Femur (tissue), 1 donor: ENCODE measurements around the gene TNNI2.
"Not testable (repeated sequence)": the region's sequence is repeated elsewhere in the genome, so short reads cannot be mapped to it uniquely, and the experiment has no call there.

Source experiments
- DNase-seq: peaks from one replicate; pipeline ENCODE4 v3.0.0-alpha.2; 2017

Gene TNNI2

GRCh38 chr11:1838426-1839144 lies at the start of gene TNNI2:
Gene TNNI2, plus strand, starts transcription at chr11:1838981. Its CDS starts 716 bp downstream, at chr11:1839697.
- DNase-seq, result peak; percentile 72

- DNase-seq, result no peak
These were observed 46.9 kb upstream of the TNNI2 start for GRCh38 chr11:1791912-1792311.

GRCh38 chr11:1792461-1792860 lies 46.3 kb upstream of the TNNI2 start:
- no peak for DNase-seq

- no peak for DNase-seq
These were observed 45.7 kb upstream of the TNNI2 start for GRCh38 chr11:1793081-1793480.

- no peak for DNase-seq
These were observed 42.3 kb upstream of the TNNI2 start for GRCh38 chr11:1796413-1797011.

- DNase-seq, result no peak
These were observed 41.2 kb upstream of the TNNI2 start for GRCh38 chr11:1797391-1798125.

GRCh38 chr11:1803246-1803645 lies 35.5 kb upstream of the TNNI2 start:
- DNase-seq, result no peak

- not testable (repeated sequence) for DNase-seq
These were observed 34.8 kb upstream of the TNNI2 start for GRCh38 chr11:1803835-1804519.

- DNase-seq, result no peak
These were observed 33.3 kb upstream of the TNNI2 start for GRCh38 chr11:1805525-1805924.

- DNase-seq, result no peak
These were observed 31.4 kb upstream of the TNNI2 start for GRCh38 chr11:1807264-1807995.

- no peak for DNase-seq
These were observed 28.0 kb upstream of the TNNI2 start for GRCh38 chr11:1810761-1811160.

- DNase-seq, result no peak
These were observed 26.5 kb upstream of the TNNI2 start for GRCh38 chr11:1812274-1812673.

GRCh38 chr11:1812801-1813200 lies 26.0 kb upstream of the TNNI2 start:
- DNase-seq, result no peak

GRCh38 chr11:1813356-1813755 lies 25.4 kb upstream of the TNNI2 start:
- not testable (repeated sequence) for DNase-seq

- no peak for DNase-seq
These were observed 24.1 kb upstream of the TNNI2 start for GRCh38 chr11:1814691-1815090.

- no peak for DNase-seq
These were observed 23.5 kb upstream of the TNNI2 start for GRCh38 chr11:1815311-1815710.

- DNase-seq, result no peak
These were observed 23.0 kb upstream of the TNNI2 start for GRCh38 chr11:1815751-1816150.

GRCh38 chr11:1817000-1817399 lies 21.8 kb upstream of the TNNI2 start:
- DNase-seq, result no peak

- no peak for DNase-seq
These were observed 21.3 kb upstream of the TNNI2 start for GRCh38 chr11:1817511-1817910.

GRCh38 chr11:1819074-1819473 lies 19.7 kb upstream of the TNNI2 start:
- DNase-seq, result no peak

GRCh38 chr11:1820463-1821325 lies 18.1 kb upstream of the TNNI2 start:
- DNase-seq, result no peak

GRCh38 chr11:1821562-1821961 lies 17.2 kb upstream of the TNNI2 start:
- no peak for DNase-seq
